Caco-2 (cell line): ENCODE measurements around the gene HTR4. TPM values are rescaled to one million over a fixed set of nuclear protein-coding genes. Genes with fewer than 3 reads are reported as not detected.
"Not testable (repeated sequence)": the region's sequence is repeated elsewhere in the genome, so short reads cannot be mapped to it uniquely, and the experiment has no call there.

Experiments
- BruUV-seq: library from RNA; stranded (reverse); fragments of 400-500 nt; replicated peaks from 2 replicates; lab custom pipeline; 2021; lab: Mats Ljungman, UMichigan
- CTCF ChIA-PET: fragments of 300-600 bp; sonication (Branson Sonifier 250); formaldehyde crosslinking; loops from one replicate; lab custom pipeline; 2022; ENCODE audit warnings: antibody characterized with exemption; lab: Charles Lee
- POLR2A ChIA-PET: fragments of 300-600 bp; sonication (Branson Sonifier 250); formaldehyde crosslinking; loops from one replicate; lab custom pipeline; 2022; ENCODE audit warnings: antibody characterized with exemption; lab: Charles Lee
- DNase-seq, 2 experiments: peaks; one replicate each; pipeline versions ENCODE4 v3.0.0 to v3.0.0-alpha.2; 2020 to 2022
- H3K27me3 ChIP-seq: replicated peaks from 2 replicates; pipeline ENCODE4 v1.6.0; 2011; ENCODE audit warnings: low read length; ENCODE audit not compliant: control insufficient read depth, insufficient read depth
- H3K36me3 ChIP-seq: 2 replicates; pipeline ENCODE4 v1.5.1; 2011; ENCODE audit warnings: low read length; ENCODE audit not compliant: control insufficient read depth, insufficient read depth
- H3K4me1 ChIP-seq: fragments of 250-450 bp; sonication (Bioruptor Pico); 2 replicates; pipeline ENCODE4 v1.5.1; 2020; ENCODE audit warnings: mild to moderate bottlenecking
- H3K4me3 ChIP-seq: 2 replicates; pipeline ENCODE4 v1.5.1; 2011; ENCODE audit warnings: low read depth, mild to moderate bottlenecking, control low read depth, low read length
- H3K9me3 ChIP-seq: fragments of 250-450 bp; sonication (Bioruptor Pico); 2 replicates; pipeline ENCODE4 v1.5.1; 2020; ENCODE audit warnings: mild to moderate bottlenecking, moderate library complexity
- H3K27ac Mint-ChIP-seq: one replicate; pipeline ENCODE4 v1.8.0; 2022; ENCODE audit warnings: mixed read lengths; ENCODE audit not compliant: unreplicated experiment
- H3K27me3 Mint-ChIP-seq: one replicate; pipeline ENCODE4 v1.8.0; 2022; ENCODE audit warnings: mixed read lengths; ENCODE audit not compliant: insufficient read depth, unreplicated experiment
- H3K36me3 Mint-ChIP-seq: one replicate; pipeline ENCODE4 v1.8.0; 2022; ENCODE audit warnings: mild to moderate bottlenecking, mixed read lengths; ENCODE audit not compliant: insufficient read depth, unreplicated experiment
- H3K4me1 Mint-ChIP-seq: one replicate; pipeline ENCODE4 v1.8.0; 2022; ENCODE audit warnings: low read depth, mixed read lengths; ENCODE audit not compliant: unreplicated experiment
- H3K4me3 Mint-ChIP-seq: one replicate; pipeline ENCODE4 v1.8.0; 2022; ENCODE audit warnings: mild to moderate bottlenecking, moderate library complexity, mixed read lengths; ENCODE audit not compliant: unreplicated experiment
- H3K9me3 Mint-ChIP-seq: one replicate; pipeline ENCODE4 v1.8.0; 2022; ENCODE audit warnings: mixed read lengths; ENCODE audit not compliant: unreplicated experiment
- CTCF ChIP-seq, 2 experiments: fragments of 200-600 bp in 1 of 2; IDR thresholded peaks; 1 replicate in 1 of 2; 2 replicates in 1 of 2; pipeline versions ENCODE4 v1.5.1 to v1.8.0; 2011 to 2022; ENCODE audit warnings: antibody characterized with exemption in 1 of 2, control low read depth in 1 of 2, inconsistent platforms in 1 of 2, low read depth in 1 of 2, low read length in 1 of 2, mild to moderate bottlenecking in 1 of 2, moderate library complexity in 1 of 2; ENCODE audit not compliant: insufficient read depth in 1 of 2, severe bottlenecking in 1 of 2, unreplicated experiment in 1 of 2
- intact Hi-C: fragments of 100-400 bp; cut with micrococcal nuclease; formaldehyde crosslinking; loops from one replicate; pipeline ENCODE4 v1.10.0; 2022; ENCODE audit not compliant: unreplicated experiment
- total RNA-seq: library from RNA; stranded (reverse); gene quantifications from 2 replicates; pipeline ENCODE4 v1.2.3, GENCODE V29; 2022

HTR4 gene
- total RNA-seq, 1 experiment from 2014 or later = not detected

- Histone ChIP-seq H3K9me3 (no peaks in the 10 kb centered on the region), H3K27me3 (no peaks in the 10 kb centered on the region), H3K4me1 (no peaks in the 10 kb centered on the region), H3K4me3 (no peak overlapping the region), H3K36me3 (no peaks in the 10 kb centered on the region)
- no peaks in the 10 kb centered on the region for H3K9me3 Mint-ChIP-seq
- CTCF ChIA-PET = no interaction called here
- no peak for DNase-seq
- H3K27ac Mint-ChIP-seq = no peak overlapping the region
- no peak for TF ChIP-seq CTCF (IDR thresholded peaks at IDR 0.05; ENCODE audit: insufficient read depth in 1 of 2, low read depth in 1 of 2, low read length in 1 of 2, severe bottlenecking in 1 of 2, unreplicated experiment in 1 of 2)
- POLR2A ChIA-PET = no interaction called here
- H3K27me3 Mint-ChIP-seq = peaks cover 24% of the 10 kb centered on the region
- no peaks in the 10 kb centered on the region for H3K4me1 Mint-ChIP-seq
- H3K36me3 Mint-ChIP-seq = no peaks in the 10 kb centered on the region
- no TSS peak for BruUV-seq
- no peak overlapping the region for H3K4me3 Mint-ChIP-seq
- intact Hi-C loops = no loop called here
These were observed 114.5 kb downstream of the HTR4 start for GRCh38 chr5:148539851-148540250.

- H3K36me3 Mint-ChIP-seq = peaks cover 3% of the 10 kb centered on the region
- no peak overlapping the region for H3K27ac Mint-ChIP-seq
- peaks cover under 1% of the 10 kb centered on the region for H3K9me3 Mint-ChIP-seq
- intact Hi-C loops = no loop called here
- Histone ChIP-seq H3K27me3 (no peaks in the 10 kb centered on the region), H3K4me3 (no peak overlapping the region), H3K36me3 (no peaks in the 10 kb centered on the region), H3K4me1 (no peaks in the 10 kb centered on the region), H3K9me3 (no peaks in the 10 kb centered on the region)
- H3K4me1 Mint-ChIP-seq = no peaks in the 10 kb centered on the region
- no TSS peak for BruUV-seq
- no peak overlapping the region for H3K4me3 Mint-ChIP-seq
- CTCF ChIA-PET = no interaction called here
- no peak for TF ChIP-seq CTCF (IDR thresholded peaks at IDR 0.05; ENCODE audit: insufficient read depth in 1 of 2, low read depth in 1 of 2, low read length in 1 of 2, severe bottlenecking in 1 of 2, unreplicated experiment in 1 of 2)
- POLR2A ChIA-PET = no interaction called here
- DNase-seq = no peak
- peaks cover 16% of the 10 kb centered on the region for H3K27me3 Mint-ChIP-seq
These were observed 119.1 kb downstream of the HTR4 start for GRCh38 chr5:148535190-148535589.

- TF ChIP-seq CTCF (IDR thresholded peaks at IDR 0.05; ENCODE audit: insufficient read depth in 1 of 2, low read depth in 1 of 2, low read length in 1 of 2, severe bottlenecking in 1 of 2, unreplicated experiment in 1 of 2) = no peak
- no peaks in the 10 kb centered on the region for H3K4me1 ChIP-seq
- intact Hi-C loops = no loop called here
- H3K27me3 ChIP-seq = no peaks in the 10 kb centered on the region
- no peak overlapping the region for H3K4me3 Mint-ChIP-seq
- no peak overlapping the region for H3K4me3 ChIP-seq
- peaks cover 16% of the 10 kb centered on the region for H3K27me3 Mint-ChIP-seq
- H3K27ac Mint-ChIP-seq = no peak overlapping the region
- ChIA-PET CTCF (interaction anchor here (0.6 to 1.7 kb wide), 3 partner anchors 198 to 737 kb away, joined by 3 to 4 read pairs (median 4); no protein-coding TSS in a partner anchor), POLR2A (no interaction called here)
- H3K9me3 Mint-ChIP-seq = peaks cover 12% of the 10 kb centered on the region
- 0 out of 2 replicates have a peak, but pooled peaks cover 8% of the 10 kb centered on the region for H3K9me3 ChIP-seq
- no peaks in the 10 kb centered on the region for H3K36me3 ChIP-seq
- peaks cover 4% of the 10 kb centered on the region for H3K36me3 Mint-ChIP-seq
- H3K4me1 Mint-ChIP-seq = no peaks in the 10 kb centered on the region
- no peak for DNase-seq
- no TSS peak for BruUV-seq
These were observed 121.2 kb downstream of the HTR4 start for GRCh38 chr5:148532969-148533670.

GRCh38 chr5:148529450-148529849, 124.9 kb downstream of the HTR4 start:
- CTCF ChIA-PET, DNase-seq, H3K27ac Mint-ChIP-seq, H3K9me3 ChIP-seq, H3K4me3 Mint-ChIP-seq, H3K27me3 Mint-ChIP-seq, BruUV-seq, H3K27me3 ChIP-seq, H3K4me1 Mint-ChIP-seq, H3K4me1 ChIP-seq, POLR2A ChIA-PET, H3K36me3 Mint-ChIP-seq, H3K36me3 ChIP-seq, intact Hi-C loops, H3K4me3 ChIP-seq: not testable (repeated sequence)
- H3K9me3 Mint-ChIP-seq = peaks cover 12% of the 10 kb centered on the region
